ENCODE measurements around the gene LRRC53. TPM values are rescaled to one million over a fixed set of nuclear protein-coding genes. Genes with fewer than 3 reads are reported as not detected.

Gene LRRC53
- total and polyA plus RNA-seq, 2 donors (not counting 1 experiment from before 2014, with no cell fraction given), result not detected

DNA sequence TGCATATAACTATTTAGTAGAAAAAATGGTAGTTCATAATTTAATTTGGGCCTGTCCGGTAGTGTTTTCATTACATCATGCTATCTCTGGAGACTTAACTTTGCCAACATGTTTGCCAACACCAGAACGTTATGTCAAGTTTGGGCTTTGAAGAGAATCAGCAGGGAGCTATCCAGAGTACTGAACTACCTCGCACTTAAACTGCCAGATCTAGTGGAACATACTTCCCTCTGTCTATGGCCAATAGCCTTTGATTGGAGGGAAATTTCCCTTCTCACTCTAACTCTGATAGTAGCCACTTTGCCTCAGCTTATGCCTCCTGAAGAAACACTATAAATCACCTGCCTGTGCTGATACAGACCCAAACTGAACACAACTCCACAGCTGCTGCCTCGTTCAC lies 10.0 kb downstream of the LRRC53 start:
- CTCF ChIA-PET, result interaction anchor here (1.0 to 1.7 kb wide), 2 partner anchors 8 to 361 kb away, joined by 3 to 8 read pairs; no protein-coding TSS in a partner anchor

DNA sequence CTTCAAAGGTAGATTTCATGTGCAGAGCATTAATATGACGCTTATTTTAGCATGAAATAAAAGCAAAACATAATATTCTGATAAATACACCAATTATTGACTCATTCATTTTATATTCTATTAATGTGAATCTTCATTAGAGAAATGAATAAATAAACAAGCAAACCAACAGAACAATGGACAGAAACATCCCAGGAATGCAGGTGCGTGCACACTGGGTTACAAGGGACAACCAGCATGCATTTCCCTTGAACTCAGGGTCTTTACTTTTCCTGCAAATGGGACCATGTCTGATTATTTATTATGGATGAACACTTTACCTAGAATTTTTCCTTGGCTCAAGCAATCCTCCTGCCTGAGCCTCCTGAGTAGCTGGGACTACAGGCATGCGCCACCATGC lies 13.5 kb downstream of the LRRC53 start:
- Histone ChIP-seq H3K36me3 (replicated peaks in 1 of 2; ENCODE audit: control extremely low read depth in 1 of 2, control insufficient read depth in 1 of 2, extremely low read depth in 1 of 2, insufficient read depth in 2 of 2, low read length in 1 of 2) (no peaks in the 10 kb centered on the region), H3K79me2 (ENCODE audit: control insufficient read depth, insufficient read depth, low read length) (no peaks in the 10 kb centered on the region), H4K20me1 (ENCODE audit: control insufficient read depth, insufficient read depth, low read length, poor library complexity, severe bottlenecking) (no peaks in the 10 kb centered on the region), H3K9me3 (ENCODE audit: control extremely low read depth in 1 of 3, control insufficient read depth in 2 of 3, insufficient read depth in 1 of 3, low read length in 2 of 3) (no peaks in the 10 kb centered on the region), H3K9ac (ENCODE audit: low read length) (no peak overlapping the region), H3K4me3 (ENCODE audit: control extremely low read depth in 1 of 5, extremely low read depth in 1 of 5, insufficient read depth in 1 of 5, low read depth in 2 of 5, low read length in 4 of 5) (no peak overlapping the region), H2AFZ (ENCODE audit: insufficient read depth, low read depth, low read length, poor library complexity, severe bottlenecking) (no peak overlapping the region), H3K4me2 (replicated peaks; ENCODE audit: low read depth, low read length, poor library complexity, severe bottlenecking) (no peak overlapping the region), H3K27me3 (replicated peaks in 1 of 4; ENCODE audit: control extremely low read depth in 1 of 4, control insufficient read depth in 3 of 4, insufficient read depth in 4 of 4, low read length in 3 of 4) (no peaks in the 10 kb centered on the region), H3K4me1 (ENCODE audit: control insufficient read depth in 2 of 2, insufficient read depth in 2 of 2, low read length in 2 of 2) (no peaks in the 10 kb centered on the region), H3K27ac (ENCODE audit: low read length in 2 of 2) (no peak overlapping the region)
- Mint-ChIP-seq H3K9me3 (ENCODE audit: insufficient read depth) (no peaks in the 10 kb centered on the region), H3K27ac (no peak overlapping the region), H3K4me1 (no peaks in the 10 kb centered on the region), H3K4me3 (no peak overlapping the region), H3K27me3 (no peaks in the 10 kb centered on the region)
- no CpG with 5 or more reads among the region's 3 CpGs for WGBS (ENCODE audit: insufficient coverage)
- TF ChIP-seq, protein P1, sequence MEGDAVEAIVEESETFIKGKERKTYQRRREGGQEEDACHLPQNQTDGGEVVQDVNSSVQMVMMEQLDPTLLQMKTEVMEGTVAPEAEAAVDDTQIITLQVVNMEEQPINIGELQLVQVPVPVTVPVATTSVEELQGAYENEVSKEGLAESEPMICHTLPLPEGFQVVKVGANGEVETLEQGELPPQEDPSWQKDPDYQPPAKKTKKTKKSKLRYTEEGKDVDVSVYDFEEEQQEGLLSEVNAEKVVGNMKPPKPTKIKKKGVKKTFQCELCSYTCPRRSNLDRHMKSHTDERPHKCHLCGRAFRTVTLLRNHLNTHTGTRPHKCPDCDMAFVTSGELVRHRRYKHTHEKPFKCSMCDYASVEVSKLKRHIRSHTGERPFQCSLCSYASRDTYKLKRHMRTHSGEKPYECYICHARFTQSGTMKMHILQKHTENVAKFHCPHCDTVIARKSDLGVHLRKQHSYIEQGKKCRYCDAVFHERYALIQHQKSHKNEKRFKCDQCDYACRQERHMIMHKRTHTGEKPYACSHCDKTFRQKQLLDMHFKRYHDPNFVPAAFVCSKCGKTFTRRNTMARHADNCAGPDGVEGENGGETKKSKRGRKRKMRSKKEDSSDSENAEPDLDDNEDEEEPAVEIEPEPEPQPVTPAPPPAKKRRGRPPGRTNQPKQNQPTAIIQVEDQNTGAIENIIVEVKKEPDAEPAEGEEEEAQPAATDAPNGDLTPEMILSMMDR (IDR thresholded peaks at IDR 0.05), result no peak
- no peak for TF ChIP-seq EZH2 (IDR thresholded peaks at IDR 0.05; ENCODE audit: borderline replicate concordance, insufficient read depth, low read depth, low read length, poor library complexity, severe bottlenecking)
- intact Hi-C loops (cut with micrococcal nuclease), result no loop called here
- no peak for ATAC-seq (ENCODE audit: low read depth)
- no peak for DNase-seq
- CTCF ChIA-PET, result no interaction called here
- POLR2A ChIA-PET, result no interaction called here

More for the DNA sequence above, 10.0 kb downstream of the LRRC53 start:
- Histone ChIP-seq H4K20me1 (ENCODE audit: control insufficient read depth, insufficient read depth, low read length, poor library complexity, severe bottlenecking) (no peaks in the 10 kb centered on the region), H3K9ac (ENCODE audit: low read length) (no peak overlapping the region), H3K27ac (ENCODE audit: low read length in 2 of 2) (no peak overlapping the region), H3K4me2 (replicated peaks; ENCODE audit: low read depth, low read length, poor library complexity, severe bottlenecking) (no peak overlapping the region), H2AFZ (ENCODE audit: insufficient read depth, low read depth, low read length, poor library complexity, severe bottlenecking) (no peak overlapping the region), H3K79me2 (ENCODE audit: control insufficient read depth, insufficient read depth, low read length) (no peaks in the 10 kb centered on the region), H3K4me3 (ENCODE audit: control extremely low read depth in 1 of 5, extremely low read depth in 1 of 5, insufficient read depth in 1 of 5, low read depth in 2 of 5, low read length in 4 of 5) (no peak overlapping the region), H3K9me3 (ENCODE audit: control extremely low read depth in 1 of 3, control insufficient read depth in 2 of 3, insufficient read depth in 1 of 3, low read length in 2 of 3) (no peaks in the 10 kb centered on the region), H3K4me1 (ENCODE audit: control insufficient read depth in 2 of 2, insufficient read depth in 2 of 2, low read length in 2 of 2) (no peaks in the 10 kb centered on the region), H3K36me3 (replicated peaks in 1 of 2; ENCODE audit: control extremely low read depth in 1 of 2, control insufficient read depth in 1 of 2, extremely low read depth in 1 of 2, insufficient read depth in 2 of 2, low read length in 1 of 2) (no peaks in the 10 kb centered on the region), H3K27me3 (replicated peaks in 1 of 4; ENCODE audit: control extremely low read depth in 1 of 4, control insufficient read depth in 3 of 4, insufficient read depth in 4 of 4, low read length in 3 of 4) (no peaks in the 10 kb centered on the region)
- WGBS (ENCODE audit: insufficient coverage), result 50% methylated on average over 2 of the region's 4 CpGs
- POLR2A ChIA-PET, result no interaction called here
- DNase-seq (no peak), ATAC-seq (ENCODE audit: low read depth) (no peak)
- intact Hi-C loops (cut with micrococcal nuclease), result no loop called here
- H3K27ac Mint-ChIP-seq, result no peak overlapping the region
- H3K9me3 Mint-ChIP-seq (ENCODE audit: insufficient read depth), result no peaks in the 10 kb centered on the region
- peaks cover 3% of the 10 kb centered on the region for H3K4me1 Mint-ChIP-seq
- no peaks in the 10 kb centered on the region for H3K27me3 Mint-ChIP-seq
- no peak overlapping the region for H3K4me3 Mint-ChIP-seq
- TF ChIP-seq, protein P1 (IDR thresholded peaks at IDR 0.05), result no peak
- no peak for TF ChIP-seq EZH2 (IDR thresholded peaks at IDR 0.05; ENCODE audit: borderline replicate concordance, insufficient read depth, low read depth, low read length, poor library complexity, severe bottlenecking)
